ENCODE data around the gene CENPQ. TPM values are rescaled to one million over a fixed set of nuclear protein-coding genes. Genes with fewer than 3 reads are reported as not detected.

The CENPQ gene
- total and polyA plus RNA-seq, 5 experiments from 2014 or later = 3.6 to 6.1 (median 5.2) TPM

GRCh38 chr6:49513153-49513989 lies 50.2 kb downstream of the CENPQ start:
- POLR2A ChIA-PET = no interaction called here
- peaks cover 0 to 2% (median 0%) of the 10 kb centered on the region in 9 donors for H3K9me3 Mint-ChIP-seq
- no peak for DNase-seq
- H3K4me1 Mint-ChIP-seq = no peaks in the 10 kb centered on the region
- H3K27me3 Mint-ChIP-seq = peaks cover 6 to 19% (median 13%) of the 10 kb centered on the region in 5 donors
- no peak overlapping the region for H3K4me3 Mint-ChIP-seq
- H3K27ac Mint-ChIP-seq = no peak overlapping the region
- no peak for ATAC-seq
- no peaks in the 10 kb centered on the region for H3K36me3 Mint-ChIP-seq

- ATAC-seq (no peak), DNase-seq (no peak)
- Mint-ChIP-seq H3K27ac (no peak overlapping the region), H3K4me1 (no peaks in the 10 kb centered on the region), H3K9me3 (no peaks in the 10 kb centered on the region), H3K4me3 (no peak overlapping the region), H3K36me3 (no peaks in the 10 kb centered on the region), H3K27me3 (peaks cover 6 to 19% (median 12%) of the 10 kb centered on the region in 5 donors)
- POLR2A ChIA-PET = no interaction called here
These were observed 51.7 kb downstream of the CENPQ start for GRCh38 chr6:49514571-49515484.

GRCh38 chr6:49515485-49516146 lies 52.4 kb downstream of the CENPQ start:
- POLR2A ChIA-PET = no interaction called here
- H3K27ac Mint-ChIP-seq = no peak overlapping the region
- H3K27me3 Mint-ChIP-seq = peaks cover 9 to 19% (median 15%) of the 10 kb centered on the region in 5 donors
- no peak overlapping the region for H3K4me3 Mint-ChIP-seq
- no peaks in the 10 kb centered on the region for H3K4me1 Mint-ChIP-seq
- H3K9me3 Mint-ChIP-seq = no peaks in the 10 kb centered on the region
- ATAC-seq = no peak
- H3K36me3 Mint-ChIP-seq = no peaks in the 10 kb centered on the region
- DNase-seq = no peak

GRCh38 chr6:49516147-49516505 lies 53.0 kb downstream of the CENPQ start:
- Mint-ChIP-seq H3K27ac (no peak overlapping the region), H3K9me3 (no peaks in the 10 kb centered on the region), H3K36me3 (no peaks in the 10 kb centered on the region), H3K27me3 (peaks cover 9 to 19% (median 15%) of the 10 kb centered on the region in 5 donors), H3K4me3 (no peak overlapping the region), H3K4me1 (no peaks in the 10 kb centered on the region)
- POLR2A ChIA-PET = no interaction called here
- ATAC-seq (no peak), DNase-seq (no peak)

- peaks cover 8 to 17% (median 12%) of the 10 kb centered on the region in 5 donors for H3K27me3 Mint-ChIP-seq
- H3K9me3 Mint-ChIP-seq = no peaks in the 10 kb centered on the region
- POLR2A ChIA-PET = no interaction called here
- H3K4me3 Mint-ChIP-seq = no peak overlapping the region
- DNase-seq (no peak), ATAC-seq (no peak)
- H3K27ac Mint-ChIP-seq = no peak overlapping the region
- no peaks in the 10 kb centered on the region for H3K4me1 Mint-ChIP-seq
- no peaks in the 10 kb centered on the region for H3K36me3 Mint-ChIP-seq
These were observed 54.7 kb downstream of the CENPQ start for GRCh38 chr6:49517919-49518318.

- H3K27ac Mint-ChIP-seq = no peak overlapping the region
- H3K4me1 Mint-ChIP-seq = no peaks in the 10 kb centered on the region
- H3K27me3 Mint-ChIP-seq = peaks cover 0 to 9% (median 5%) of the 10 kb centered on the region in 5 donors
- DNase-seq = no peak
- no peak overlapping the region for H3K4me3 Mint-ChIP-seq
- H3K9me3 Mint-ChIP-seq = no peaks in the 10 kb centered on the region
- H3K36me3 Mint-ChIP-seq = no peaks in the 10 kb centered on the region
- POLR2A ChIA-PET = no interaction called here
- ATAC-seq = no peak
These were observed 56.5 kb downstream of the CENPQ start for GRCh38 chr6:49519660-49520059.

GRCh38 chr6:49522710-49523593 lies 59.8 kb downstream of the CENPQ start:
- no peak for DNase-seq
- POLR2A ChIA-PET = no interaction called here
- Mint-ChIP-seq H3K4me1 (no peaks in the 10 kb centered on the region), H3K27me3 (peaks cover 0 to 5% (median 1%) of the 10 kb centered on the region in 5 donors), H3K4me3 (no peak overlapping the region), H3K9me3 (no peaks in the 10 kb centered on the region), H3K36me3 (no peaks in the 10 kb centered on the region), H3K27ac (no peak overlapping the region)
- ATAC-seq = no peak

GRCh38 chr6:49523901-49524300 lies 60.7 kb downstream of the CENPQ start:
- Mint-ChIP-seq H3K27me3 (peaks cover 0 to 8% (median 4%) of the 10 kb centered on the region in 5 donors), H3K36me3 (no peaks in the 10 kb centered on the region), H3K27ac (no peak overlapping the region), H3K9me3 (no peaks in the 10 kb centered on the region), H3K4me3 (no peak overlapping the region), H3K4me1 (no peaks in the 10 kb centered on the region)
- no peak for ATAC-seq
- POLR2A ChIA-PET = no interaction called here
- no peak for DNase-seq

- H3K4me1 Mint-ChIP-seq = no peaks in the 10 kb centered on the region
- DNase-seq (no peak), ATAC-seq (no peak)
- no peaks in the 10 kb centered on the region for H3K9me3 Mint-ChIP-seq
- H3K27me3 Mint-ChIP-seq = peaks cover 0 to 12% (median 6%) of the 10 kb centered on the region in 5 donors
- H3K4me3 Mint-ChIP-seq = no peak overlapping the region
- no peaks in the 10 kb centered on the region for H3K36me3 Mint-ChIP-seq
- H3K27ac Mint-ChIP-seq = no peak overlapping the region
- POLR2A ChIA-PET = no interaction called here
These were observed 61.4 kb downstream of the CENPQ start for GRCh38 chr6:49524541-49524940.

- no peak overlapping the region for H3K4me3 Mint-ChIP-seq
- ATAC-seq (no peak), DNase-seq (no peak)
- POLR2A ChIA-PET = no interaction called here
- no peaks in the 10 kb centered on the region for H3K36me3 Mint-ChIP-seq
- H3K27ac Mint-ChIP-seq = no peak overlapping the region
- H3K27me3 Mint-ChIP-seq = peaks cover 0 to 17% (median 9%) of the 10 kb centered on the region in 5 donors
- H3K4me1 Mint-ChIP-seq = no peaks in the 10 kb centered on the region
- no peaks in the 10 kb centered on the region for H3K9me3 Mint-ChIP-seq
These were observed 63.4 kb downstream of the CENPQ start for GRCh38 chr6:49526598-49526997.

GRCh38 chr6:49527320-49527719 lies 64.2 kb downstream of the CENPQ start:
- POLR2A ChIA-PET = no interaction called here

GRCh38 chr6:49528571-49528970 lies 65.4 kb downstream of the CENPQ start:
- peaks cover 4 to 17% (median 13%) of the 10 kb centered on the region in 5 donors for H3K27me3 Mint-ChIP-seq
- POLR2A ChIA-PET = no interaction called here
- no peak overlapping the region for H3K4me3 Mint-ChIP-seq
- H3K9me3 Mint-ChIP-seq = no peaks in the 10 kb centered on the region
- peaks cover 0 to 2% (median 0%) of the 10 kb centered on the region in 4 donors for H3K4me1 Mint-ChIP-seq
- no peaks in the 10 kb centered on the region for H3K36me3 Mint-ChIP-seq
- no peak for DNase-seq
- H3K27ac Mint-ChIP-seq = no peak overlapping the region
- ATAC-seq = no peak

More at GRCh38 chr6:49527320-49527719, 64.2 kb downstream of the CENPQ start:
- Mint-ChIP-seq H3K27me3 (peaks cover 4 to 17% (median 13%) of the 10 kb centered on the region in 5 donors), H3K36me3 (no peaks in the 10 kb centered on the region), H3K27ac (peak overlapping the region in 1 of 10 donors; percentile 22), H3K9me3 (no peaks in the 10 kb centered on the region), H3K4me1 (peaks cover 0 to 2% (median 0%) of the 10 kb centered on the region in 4 donors), H3K4me3 (no peak overlapping the region)
- no peak for ATAC-seq
- DNase-seq = no peak
